HepG2 (cell line): ENCODE measurements around the gene ZNF507. TPM values are rescaled to one million over a fixed set of nuclear protein-coding genes. Genes with fewer than 3 reads are reported as not detected.

Experiments
- ATAC-seq: fragments of 200-7000 bp; cut with Tn5 transposase; 3 replicates; pipeline ENCODE4 v1.9.1; 2020; ENCODE audit warnings: mild to moderate bottlenecking, moderate library complexity
- BruUV-seq: library from RNA; stranded (reverse); fragments of 400-500 nt; replicated peaks from 2 replicates; lab custom pipeline; 2021; lab: Mats Ljungman, UMichigan
- CTCF ChIA-PET: fragments of 300-600 bp; formaldehyde crosslinking; extraction: SDS; loops from one replicate; lab custom pipeline; 2021; ENCODE audit warnings: low total read pairs, inconsistent platforms, low intra/inter-chr PET ratio; lab: Yijun Ruan, JAX
- POLR2A ChIA-PET: fragments of 350-600 bp; sonication (Branson Sonifier 250); formaldehyde crosslinking; loops from one replicate; lab custom pipeline; 2020; ENCODE audit warnings: antibody characterized with exemption, inconsistent platforms; lab: Yijun Ruan, JAX
- DNase-seq: peaks from one replicate; pipeline ENCODE4 v3.0.0-alpha.2; 2015; ENCODE audit warnings: low spot score
- FAIRE-seq: peaks from 3 replicates; lab custom pipeline; 2011; peaks lifted over from hg19 to GRCh38; lab: Jason Lieb, UNC
- H2AFZ ChIP-seq: one replicate; pipeline ENCODE4 v1.6.1; 2011; ENCODE audit warnings: low read length, inconsistent platforms
- H3K27ac ChIP-seq: fragments of 300-600 bp; 3 replicates; pipeline ENCODE4 v1.8.0; 2011; ENCODE audit warnings: mixed run types, mild to moderate bottlenecking, mixed read lengths, low read length, inconsistent platforms; ENCODE audit not compliant: insufficient read depth; ENCODE audit errors: extremely low read length
- H3K27me3 ChIP-seq, 2 experiments: fragments of 200-600 bp in 1 of 2; 2 replicates in 1 of 2; 3 replicates in 1 of 2; pipeline versions ENCODE4 v1.6.0 to v1.8.0; 2011; ENCODE audit warnings: low read length in 2 of 2, mild to moderate bottlenecking in 2 of 2, moderate library complexity in 2 of 2, inconsistent platforms in 1 of 2; ENCODE audit not compliant: insufficient read depth in 2 of 2, control insufficient read depth in 1 of 2
- H3K36me3 ChIP-seq, 2 experiments: fragments of 200-600 bp in 1 of 2; replicated peaks in 1 of 2; 2 replicates in 1 of 2; 3 replicates in 1 of 2; pipeline versions ENCODE4 v1.5.1 to v1.8.0; 2011; ENCODE audit warnings: low read length in 2 of 2, inconsistent platforms in 1 of 2; ENCODE audit not compliant: insufficient read depth in 2 of 2, control insufficient read depth in 1 of 2
- H3K4me1 ChIP-seq: 2 replicates; pipeline ENCODE4 v1.5.1; 2012; ENCODE audit warnings: low read length, inconsistent platforms; ENCODE audit not compliant: insufficient read depth
- H3K4me2 ChIP-seq: 2 replicates; pipeline ENCODE4 v1.6.0; 2011; ENCODE audit warnings: low read depth, low read length, inconsistent platforms
- H3K4me3 ChIP-seq, 3 experiments: fragments of 200-600 bp in 1 of 3; sonication (generic), shearing (Covaris generic) in 1 of 3; replicated peaks in 1 of 3; 2 replicates each; pipeline ENCODE4 v1.5.1; 2011 to 2016; ENCODE audit warnings: low read length in 3 of 3, inconsistent platforms in 2 of 3, low read depth in 2 of 3, mild to moderate bottlenecking in 2 of 3, control low read depth in 1 of 3, mixed read lengths in 1 of 3; ENCODE audit not compliant: insufficient read depth in 1 of 3
- H3K79me2 ChIP-seq: one replicate; pipeline ENCODE4 v1.6.1; 2011; ENCODE audit warnings: low read length, inconsistent platforms; ENCODE audit not compliant: insufficient read depth
- H3K9ac ChIP-seq: 2 replicates; pipeline ENCODE4 v1.6.0; 2011; ENCODE audit warnings: mild to moderate bottlenecking, low read depth, low read length, inconsistent platforms; ENCODE audit not compliant: insufficient read depth
- H3K9me3 ChIP-seq: 2 replicates; pipeline ENCODE4 v1.5.1; 2012; ENCODE audit warnings: mild to moderate bottlenecking, low read length
- H4K20me1 ChIP-seq: 2 replicates; pipeline ENCODE4 v1.6.0; 2011; ENCODE audit warnings: inconsistent platforms, mild to moderate bottlenecking, low read length, moderate library complexity; ENCODE audit not compliant: insufficient read depth
- FOXA3 ChIP-seq: IDR thresholded peaks from 2 replicates; pipeline ENCODE4 v1.6.1; 2016; ENCODE audit warnings: missing genetic modification reagents, missing compliant biosample characterization
- HMG20A ChIP-seq: IDR thresholded peaks from 2 replicates; pipeline ENCODE4 v1.6.1; 2016; ENCODE audit warnings: borderline replicate concordance
- HOXA3 ChIP-seq: sonication (generic); formaldehyde crosslinking; IDR thresholded peaks from 2 replicates; pipeline ENCODE4 v1.5.0; 2020; ENCODE audit warnings: missing genetic modification reagents
- LCORL ChIP-seq, 2 experiments: fragments of 450-650 bp in 1 of 2; sonication (generic) in 1 of 2; formaldehyde crosslinking in 1 of 2; IDR thresholded peaks; 2 replicates each; pipeline versions ENCODE4 v1.5.0 to v1.6.1; 2017 to 2020; ENCODE audit warnings: antibody characterized with exemption in 1 of 2, missing genetic modification reagents in 1 of 2
- MBD4 ChIP-seq: IDR thresholded peaks from 2 replicates; pipeline ENCODE4 v1.6.1; 2012; ENCODE audit warnings: low read length, inconsistent platforms, borderline replicate concordance
- NR2F1 ChIP-seq, 2 experiments: fragments of 450-650 bp in 1 of 2; formaldehyde crosslinking in 1 of 2; IDR thresholded peaks; 2 replicates each; pipeline versions ENCODE4 v1.5.0 to v1.6.1; 2016 to 2020; ENCODE audit warnings: mild to moderate bottlenecking in 1 of 2, missing compliant biosample characterization in 1 of 2, missing genetic modification reagents in 1 of 2, moderate library complexity in 1 of 2
- NR3C1 ChIP-seq: sonication (generic); formaldehyde crosslinking; IDR thresholded peaks from 2 replicates; pipeline ENCODE4 v1.4.0; 2020; ENCODE audit warnings: missing genetic modification reagents
- PTBP1 ChIP-seq: fragments of 200-400 bp; formaldehyde crosslinking; IDR thresholded peaks from 2 replicates; pipeline ENCODE4 v1.6.1; 2018; ENCODE audit warnings: low read length, low read depth; ENCODE audit not compliant: poor library complexity, severe bottlenecking
- SNAPC2 ChIP-seq: sonication (generic); formaldehyde crosslinking; IDR thresholded peaks from 2 replicates; pipeline ENCODE4 v1.8.1; 2022; ENCODE audit warnings: mild to moderate bottlenecking, missing genetic modification reagents
- TP53 ChIP-seq: sonication (generic); formaldehyde crosslinking; conservative IDR thresholded peaks from 2 replicates; pipeline ENCODE4 v1.4.0; 2020; ENCODE audit warnings: missing genetic modification reagents
- ZMYM4 ChIP-seq: sonication (generic); formaldehyde crosslinking; IDR thresholded peaks from 2 replicates; pipeline ENCODE4 v1.8.1; 2023; ENCODE audit warnings: mild to moderate bottlenecking, missing genetic modification reagents
- ZNF510 ChIP-seq: sonication (generic); formaldehyde crosslinking; IDR thresholded peaks from 2 replicates; pipeline ENCODE4 v1.4.0; 2020; ENCODE audit warnings: low read depth, mild to moderate bottlenecking, missing genetic modification reagents
- ZNF850 ChIP-seq: sonication (generic); formaldehyde crosslinking; conservative IDR thresholded peaks from 2 replicates; pipeline ENCODE4 v1.9.0; 2021; ENCODE audit warnings: mild to moderate bottlenecking, missing genetic modification reagents
- ZSCAN25 ChIP-seq: sonication (generic); formaldehyde crosslinking; IDR thresholded peaks from 2 replicates; pipeline ENCODE4 v1.8.0; 2022; ENCODE audit warnings: mild to moderate bottlenecking, missing genetic modification reagents
- WGBS: methylation state at CpG from one replicate; pipeline ENCODE4 v1.1.6; 2017; ENCODE audit warnings: low lambda C conversion rate; 5-methylcytosine and 5-hydroxymethylcytosine counted together
- in situ Hi-C: cut with HindIII; loops from 2 replicates; pipeline ENCODE4 v1.10.0; 2017; ENCODE audit warnings: low pct_unique_long_range_greater_than_20kb; ENCODE audit not compliant: extremely low pct_ligation_motif_present
- intact Hi-C: fragments of 100-400 bp; cut with micrococcal nuclease; formaldehyde crosslinking; loops from one replicate; pipeline ENCODE4 v1.10.0; 2022; ENCODE audit not compliant: unreplicated experiment
- polyA plus RNA-seq, 8 experiments: library from polyadenylated mRNA; depleted of rRNA in 3 of 8; stranded (reverse) in 7 of 8; unstranded in 1 of 8; fragments of >200 nt; fragmentation: Illumina TruSeq in 4 of 8; extraction: Trizol in 4 of 8; gene quantifications; 2 replicates each; pipeline versions ENCODE4 v1.2.1 to v1.2.3, GENCODE V29; 2011 to 2016; ENCODE audit warnings: low read depth in 4 of 8, missing spikeins in 1 of 8, mixed read lengths in 1 of 8; ENCODE audit not compliant: insufficient read depth in 1 of 8
- total RNA-seq, 5 experiments: library from RNA; depleted of rRNA; stranded (reverse); fragments of >200 nt; fragmentation: Illumina TruSeq; extraction: Trizol; gene quantifications; 2 replicates each; pipeline ENCODE4 v1.2.3, GENCODE V29; 2016; ENCODE audit warnings: low read depth in 1 of 5
- TF ChIP-seq, protein P1 (sequence below): sonication (generic); formaldehyde crosslinking; IDR thresholded peaks from 2 replicates; pipeline ENCODE4 v1.4.0; 2020; ENCODE audit warnings: missing genetic modification reagents
- TF ChIP-seq, protein P2 (sequence below): sonication (generic); formaldehyde crosslinking; IDR thresholded peaks from 2 replicates; pipeline ENCODE4 v1.9.0; 2021; ENCODE audit warnings: missing genetic modification reagents, mild to moderate bottlenecking, borderline replicate concordance
- TF ChIP-seq, protein P3 (sequence below): sonication (generic); formaldehyde crosslinking; IDR thresholded peaks from 2 replicates; pipeline ENCODE4 v1.4.0; 2020; ENCODE audit warnings: missing genetic modification reagents

ZNF507 gene
- total and polyA plus RNA-seq, 2 of the 13 experiments (the other 11 are each of a cell fraction or from before 2014, with no cell fraction given) = 7.3 to 10.9 TPM

DNA sequence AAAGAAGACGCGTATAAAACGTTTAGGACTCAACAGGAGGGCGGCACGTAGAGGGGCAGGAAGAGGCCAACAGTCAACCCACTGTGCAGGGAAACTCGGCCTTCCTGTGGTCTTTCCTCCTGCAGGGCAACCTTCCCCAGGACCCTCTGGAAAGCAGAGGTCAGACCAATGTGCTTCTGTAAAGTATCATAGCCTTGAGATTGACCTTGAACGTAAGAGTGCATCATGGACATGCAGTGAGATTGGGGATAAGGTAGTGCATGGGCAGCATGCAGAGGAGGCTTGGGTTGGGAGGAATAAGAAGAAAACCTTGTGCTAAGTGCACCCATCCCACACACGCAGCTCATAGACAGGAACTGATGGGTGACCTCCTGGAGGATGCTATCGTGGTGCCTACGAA is 34.0 kb upstream of the ZNF507 start:
- ChIA-PET POLR2A (no interaction called here), CTCF (no interaction called here)
- FAIRE-seq (no peak), ATAC-seq (no peak), DNase-seq (no peak)
- Histone ChIP-seq H3K27ac (no peak overlapping the region), H3K9ac (no peak overlapping the region), H3K4me1 (peaks cover 4% of the 10 kb centered on the region; the same call in 1 of the 2 replicates), H3K36me3 (no peaks in the 10 kb centered on the region), H4K20me1 (no peaks in the 10 kb centered on the region), H3K4me2 (no peak overlapping the region), H3K79me2 (no peaks in the 10 kb centered on the region), H3K4me3 (no peak overlapping the region), H3K27me3 (peaks cover 0 to 8% of the 10 kb centered on the region in 2 experiments; a peak in 3 of 5 replicates), H3K9me3 (no peaks in the 10 kb centered on the region), H2AFZ (no peak overlapping the region)
- WGBS = 77% methylated on average over 10 of the region's 10 CpGs
- in situ Hi-C loops = no loop called here
- TF ChIP-seq ZNF850 (CRISPR knock-in tag) (no peak), ZNF510 (no peak), MBD4 (no peak), ZMYM4 (CRISPR knock-in tag) (no peak), PTBP1 (no peak), LCORL (IDR thresholded peaks at IDR 0.05) (no peak), LCORL (CRISPR knock-in tag; IDR thresholded peaks at IDR 0.05) (no peak), NR3C1 (no peak), HMG20A (CRISPR knock-in tag) (no peak), SNAPC2 (CRISPR knock-in tag) (no peak), NR2F1 (CRISPR knock-in tag; IDR thresholded peaks at IDR 0.05) (no peak), FOXA3 (CRISPR knock-in tag) (no peak), ZSCAN25 (CRISPR knock-in tag) (no peak), HOXA3 (CRISPR knock-in tag) (no peak), TP53 (no peak)
- TF ChIP-seq, protein P1, sequence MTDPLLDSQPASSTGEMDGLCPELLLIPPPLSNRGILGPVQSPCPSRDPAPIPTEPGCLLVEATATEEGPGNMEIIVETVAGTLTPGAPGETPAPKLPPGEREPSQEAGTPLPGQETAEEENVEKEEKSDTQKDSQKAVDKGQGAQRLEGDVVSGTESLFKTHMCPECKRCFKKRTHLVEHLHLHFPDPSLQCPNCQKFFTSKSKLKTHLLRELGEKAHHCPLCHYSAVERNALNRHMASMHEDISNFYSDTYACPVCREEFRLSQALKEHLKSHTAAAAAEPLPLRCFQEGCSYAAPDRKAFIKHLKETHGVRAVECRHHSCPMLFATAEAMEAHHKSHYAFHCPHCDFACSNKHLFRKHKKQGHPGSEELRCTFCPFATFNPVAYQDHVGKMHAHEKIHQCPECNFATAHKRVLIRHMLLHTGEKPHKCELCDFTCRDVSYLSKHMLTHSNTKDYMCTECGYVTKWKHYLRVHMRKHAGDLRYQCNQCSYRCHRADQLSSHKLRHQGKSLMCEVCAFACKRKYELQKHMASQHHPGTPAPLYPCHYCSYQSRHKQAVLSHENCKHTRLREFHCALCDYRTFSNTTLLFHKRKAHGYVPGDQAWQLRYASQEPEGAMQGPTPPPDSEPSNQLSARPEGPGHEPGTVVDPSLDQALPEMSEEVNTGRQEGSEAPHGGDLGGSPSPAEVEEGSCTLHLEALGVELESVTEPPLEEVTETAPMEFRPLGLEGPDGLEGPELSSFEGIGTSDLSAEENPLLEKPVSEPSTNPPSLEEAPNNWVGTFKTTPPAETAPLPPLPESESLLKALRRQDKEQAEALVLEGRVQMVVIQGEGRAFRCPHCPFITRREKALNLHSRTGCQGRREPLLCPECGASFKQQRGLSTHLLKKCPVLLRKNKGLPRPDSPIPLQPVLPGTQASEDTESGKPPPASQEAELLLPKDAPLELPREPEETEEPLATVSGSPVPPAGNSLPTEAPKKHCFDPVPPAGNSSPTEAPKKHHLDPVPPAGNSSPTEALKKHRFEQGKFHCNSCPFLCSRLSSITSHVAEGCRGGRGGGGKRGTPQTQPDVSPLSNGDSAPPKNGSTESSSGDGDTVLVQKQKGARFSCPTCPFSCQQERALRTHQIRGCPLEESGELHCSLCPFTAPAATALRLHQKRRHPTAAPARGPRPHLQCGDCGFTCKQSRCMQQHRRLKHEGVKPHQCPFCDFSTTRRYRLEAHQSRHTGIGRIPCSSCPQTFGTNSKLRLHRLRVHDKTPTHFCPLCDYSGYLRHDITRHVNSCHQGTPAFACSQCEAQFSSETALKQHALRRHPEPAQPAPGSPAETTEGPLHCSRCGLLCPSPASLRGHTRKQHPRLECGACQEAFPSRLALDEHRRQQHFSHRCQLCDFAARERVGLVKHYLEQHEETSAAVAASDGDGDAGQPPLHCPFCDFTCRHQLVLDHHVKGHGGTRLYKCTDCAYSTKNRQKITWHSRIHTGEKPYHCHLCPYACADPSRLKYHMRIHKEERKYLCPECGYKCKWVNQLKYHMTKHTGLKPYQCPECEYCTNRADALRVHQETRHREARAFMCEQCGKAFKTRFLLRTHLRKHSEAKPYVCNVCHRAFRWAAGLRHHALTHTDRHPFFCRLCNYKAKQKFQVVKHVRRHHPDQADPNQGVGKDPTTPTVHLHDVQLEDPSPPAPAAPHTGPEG (CRISPR knock-in tag) = no peak
- TF ChIP-seq, protein P2, sequence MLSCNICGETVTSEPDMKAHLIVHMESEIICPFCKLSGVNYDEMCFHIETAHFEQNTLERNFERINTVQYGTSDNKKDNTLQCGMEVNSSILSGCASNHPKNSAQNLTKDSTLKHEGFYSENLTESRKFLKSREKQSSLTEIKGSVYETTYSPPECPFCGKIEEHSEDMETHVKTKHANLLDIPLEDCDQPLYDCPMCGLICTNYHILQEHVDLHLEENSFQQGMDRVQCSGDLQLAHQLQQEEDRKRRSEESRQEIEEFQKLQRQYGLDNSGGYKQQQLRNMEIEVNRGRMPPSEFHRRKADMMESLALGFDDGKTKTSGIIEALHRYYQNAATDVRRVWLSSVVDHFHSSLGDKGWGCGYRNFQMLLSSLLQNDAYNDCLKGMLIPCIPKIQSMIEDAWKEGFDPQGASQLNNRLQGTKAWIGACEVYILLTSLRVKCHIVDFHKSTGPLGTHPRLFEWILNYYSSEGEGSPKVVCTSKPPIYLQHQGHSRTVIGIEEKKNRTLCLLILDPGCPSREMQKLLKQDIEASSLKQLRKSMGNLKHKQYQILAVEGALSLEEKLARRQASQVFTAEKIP (CRISPR knock-in tag) = no peak
- TF ChIP-seq, protein P3, sequence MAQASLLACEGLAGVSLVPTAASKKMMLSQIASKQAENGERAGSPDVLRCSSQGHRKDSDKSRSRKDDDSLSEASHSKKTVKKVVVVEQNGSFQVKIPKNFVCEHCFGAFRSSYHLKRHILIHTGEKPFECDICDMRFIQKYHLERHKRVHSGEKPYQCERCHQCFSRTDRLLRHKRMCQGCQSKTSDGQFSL (CRISPR knock-in tag) = no peak
- no TSS peak for BruUV-seq
- intact Hi-C loops = no loop called here
